Neural progenitor cell (in vitro differentiated cells): Measurements from ENCODE around the gene ACTRT2.

Experiments
- EZH2 ChIP-seq: fragments of 200-600 bp; sonication (generic); IDR thresholded peaks from 2 replicates; pipeline ENCODE4 v1.6.1; 2017; ENCODE audit warnings: antibody characterized with exemption, mild to moderate bottlenecking, moderate library complexity
- EZH2phosphoT487 ChIP-seq: fragments of 200-600 bp; sonication (generic); IDR thresholded peaks from 2 replicates; pipeline ENCODE4 v1.6.1; 2017; ENCODE audit warnings: antibody characterized with exemption

DNA sequence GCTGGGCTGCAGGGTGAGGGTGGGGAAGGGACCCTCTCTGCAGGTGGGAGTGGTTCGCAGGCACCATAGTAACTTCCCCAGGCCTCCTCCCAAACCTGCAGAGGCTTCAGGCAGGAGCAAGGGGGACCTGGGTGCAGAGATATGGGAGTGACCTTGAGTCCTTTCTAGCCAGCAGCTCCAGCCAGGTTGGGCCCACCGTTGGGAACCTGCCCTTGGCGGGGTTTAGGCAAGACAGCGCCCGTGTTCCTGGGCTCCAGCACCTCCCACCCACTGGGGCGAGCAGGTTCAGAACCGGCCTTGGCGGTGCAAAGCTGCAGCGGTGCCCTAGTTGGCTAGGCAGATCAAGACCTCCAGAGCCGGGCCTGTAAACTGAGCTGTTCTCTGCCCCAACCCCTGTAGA, 45.6 kb downstream of the ACTRT2 start:
- no peak for TF ChIP-seq EZH2
- TF ChIP-seq EZH2phosphoT487: no peak
